ENCODE results near the gene SUGP2. TPM values are rescaled to one million over a fixed set of nuclear protein-coding genes. Genes with fewer than 3 reads are reported as not detected.

The SUGP2 gene
- total RNA-seq, 1 donor from 2014 or later, result 26.1 TPM

DNA sequence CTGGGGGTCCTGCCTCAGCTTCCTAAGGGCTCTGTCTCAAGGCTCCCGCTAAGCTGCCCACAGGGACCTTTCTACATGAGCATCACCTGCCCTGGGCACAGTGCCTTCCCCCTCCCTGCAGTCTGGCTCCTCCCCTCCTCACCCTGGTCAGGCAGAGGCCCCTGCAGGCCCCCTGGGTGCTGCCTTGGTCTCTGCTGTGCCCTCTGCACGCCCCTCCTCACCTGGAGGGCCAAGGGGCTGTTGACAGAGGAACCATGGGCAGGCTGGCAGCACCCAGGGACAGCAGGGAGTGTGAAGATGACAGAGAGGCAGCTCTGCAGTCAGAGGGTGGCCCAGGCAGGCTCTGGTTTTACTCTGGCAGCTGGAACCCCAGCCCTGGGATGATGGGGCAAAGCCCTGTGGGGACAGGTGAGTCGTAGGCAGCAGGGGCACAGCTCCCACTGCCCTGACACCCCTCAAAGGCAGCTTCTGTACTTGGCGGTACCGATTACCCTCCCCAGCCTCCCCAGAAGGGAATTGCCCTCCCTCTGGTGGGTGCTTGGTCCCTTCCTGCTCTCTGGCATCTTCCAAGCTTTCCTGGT lies 43.1 kb downstream of the SUGP2 start:
- peak; percentile 19 for ATAC-seq

DNA sequence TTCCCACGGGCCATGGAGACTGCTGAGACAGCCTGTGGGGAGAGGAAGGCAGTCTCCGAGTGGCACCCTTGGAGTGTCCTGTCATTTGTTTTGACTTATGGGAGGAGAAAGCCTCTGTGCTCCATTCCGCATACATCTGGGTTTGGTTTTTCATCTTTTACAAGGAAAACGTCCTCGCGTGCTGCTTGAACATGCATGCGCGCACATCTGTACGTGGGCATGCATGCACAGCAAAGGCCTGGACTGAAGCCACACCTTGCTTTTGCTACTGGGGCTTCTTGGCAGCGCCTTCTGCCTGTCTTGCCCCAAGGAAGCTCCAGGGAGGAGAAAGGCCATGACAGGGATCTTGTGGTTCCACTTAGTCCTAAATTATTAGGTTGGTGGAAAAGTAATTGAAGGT lies 44.0 kb downstream of the SUGP2 start:
- no peak for ATAC-seq

DNA sequence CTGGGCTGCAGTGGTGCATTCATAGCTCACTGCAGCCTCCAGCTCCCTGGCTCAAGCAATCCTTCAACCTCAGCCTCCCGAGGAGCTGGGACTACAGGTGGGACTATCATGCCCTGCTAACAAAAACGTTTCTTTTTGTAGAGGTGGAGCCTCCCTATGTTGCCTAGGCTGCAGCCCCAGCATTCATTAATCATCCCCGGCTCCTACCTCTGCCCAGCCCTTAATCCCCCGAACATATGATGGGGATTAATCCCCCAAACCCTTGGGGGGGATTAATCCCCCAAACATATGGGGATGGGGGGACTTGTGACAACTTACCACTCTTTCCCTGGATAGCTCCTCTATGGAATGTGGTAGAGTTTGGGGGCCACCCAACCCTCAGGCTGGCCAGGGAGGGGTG lies 45.9 kb downstream of the SUGP2 start:
- ATAC-seq, result no peak

DNA sequence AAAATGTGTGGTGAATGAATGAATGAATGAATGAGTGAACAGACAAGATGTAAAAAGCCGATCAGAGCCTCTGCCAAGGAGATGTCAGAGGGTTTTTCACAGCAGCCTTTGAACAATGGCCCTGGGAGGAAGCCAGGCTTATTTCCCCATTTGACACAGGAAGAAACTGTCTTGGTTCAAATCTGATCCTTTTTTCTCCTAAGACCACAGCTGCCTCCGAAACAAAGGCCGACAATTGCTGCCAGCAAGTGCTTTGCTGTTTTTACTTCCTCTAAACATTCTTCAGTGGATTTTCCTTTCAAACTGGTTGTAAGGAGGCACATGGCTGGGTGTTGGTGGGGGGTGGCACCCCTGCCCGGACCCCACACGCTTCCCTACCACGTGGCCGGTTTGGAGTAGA lies 48.1 kb downstream of the SUGP2 start:
- ATAC-seq, result peak; percentile 23

DNA sequence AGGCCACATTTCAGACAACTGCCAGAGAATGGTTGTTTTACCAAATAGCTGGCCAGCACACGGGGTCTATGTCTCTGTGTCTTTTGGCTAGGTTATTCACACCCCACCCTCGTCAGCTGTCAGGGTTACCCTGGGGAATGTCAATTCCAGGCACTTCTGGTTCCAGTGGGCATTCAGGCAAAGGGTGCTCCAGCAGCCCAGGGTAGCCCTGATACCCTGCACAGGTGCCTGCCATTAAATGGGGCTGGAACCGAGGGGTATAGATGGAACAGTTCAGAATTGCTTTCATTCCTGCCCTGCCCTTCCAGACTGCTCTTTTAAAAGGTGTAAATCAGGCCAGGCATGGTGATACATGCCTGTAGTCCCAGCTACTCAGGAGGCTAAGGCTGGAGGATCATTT lies 49.1 kb downstream of the SUGP2 start:
- no peak for ATAC-seq

DNA sequence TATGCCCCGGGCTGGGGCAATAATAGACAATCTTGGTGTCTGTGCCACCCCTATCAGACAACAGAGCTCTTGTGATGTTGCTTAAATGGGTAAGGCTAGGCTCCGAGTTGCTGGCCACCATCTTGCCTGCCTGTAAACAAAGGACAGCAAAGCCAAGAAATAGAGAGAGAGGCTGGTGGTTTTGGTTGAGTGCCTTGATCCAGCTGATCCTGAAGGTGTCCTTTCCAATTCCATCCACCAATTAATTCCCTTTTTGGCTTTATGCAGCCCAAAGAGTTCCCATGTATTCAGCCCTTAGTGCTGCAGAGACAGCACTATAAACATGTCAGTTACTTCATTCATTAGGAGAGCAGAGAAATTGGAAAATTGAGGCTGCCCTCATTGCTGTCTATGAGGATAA lies 50.6 kb downstream of the SUGP2 start:
- no peak for ATAC-seq

DNA sequence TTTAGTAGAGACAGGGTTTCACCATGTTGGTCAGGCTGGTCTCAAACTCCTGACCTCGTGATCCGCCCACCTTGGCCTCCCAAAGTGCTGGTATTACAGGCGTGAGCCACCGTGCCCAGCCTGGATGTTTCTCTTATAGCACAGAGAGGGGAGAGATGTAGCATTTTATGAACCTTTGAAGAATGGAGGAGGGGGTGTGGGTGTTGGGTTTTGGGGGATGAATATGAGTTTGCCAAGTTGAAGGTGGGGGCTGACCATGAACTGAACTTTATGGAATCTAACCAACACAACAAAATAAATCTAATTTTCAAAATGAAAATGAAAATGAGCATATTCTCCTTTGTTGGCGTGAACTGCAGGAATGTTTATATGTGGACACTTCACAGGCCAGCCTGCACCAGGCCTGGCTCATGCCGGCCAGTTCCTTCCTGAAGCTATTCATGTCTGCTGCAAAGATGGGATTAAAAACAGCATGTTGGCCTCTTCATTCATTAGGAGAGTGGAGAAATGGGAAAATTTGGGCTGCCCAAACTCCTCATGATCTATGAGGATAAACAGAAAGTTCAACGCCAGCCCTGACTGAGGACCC lies 52.8 kb downstream of the SUGP2 start:
- no peak for ATAC-seq

DNA sequence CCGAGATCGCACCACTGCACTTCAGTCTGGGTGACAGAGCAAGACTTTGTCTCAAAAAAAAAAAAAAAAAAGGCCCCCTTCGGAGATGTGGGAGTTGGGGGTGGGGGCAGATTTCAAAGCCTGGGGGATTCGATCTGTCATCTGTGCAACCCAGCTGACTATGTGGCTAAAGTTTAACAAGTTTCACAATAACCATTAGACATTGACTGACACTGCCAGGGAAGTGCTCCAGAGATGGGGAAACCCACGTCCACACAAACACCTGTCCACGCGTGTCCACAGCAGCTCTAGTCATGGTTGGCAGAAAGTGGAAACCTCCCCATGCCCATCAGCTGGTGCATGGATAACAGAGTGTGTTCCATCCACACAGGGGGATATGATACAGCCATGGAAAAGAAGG lies 54.7 kb downstream of the SUGP2 start:
- no peak for ATAC-seq

DNA sequence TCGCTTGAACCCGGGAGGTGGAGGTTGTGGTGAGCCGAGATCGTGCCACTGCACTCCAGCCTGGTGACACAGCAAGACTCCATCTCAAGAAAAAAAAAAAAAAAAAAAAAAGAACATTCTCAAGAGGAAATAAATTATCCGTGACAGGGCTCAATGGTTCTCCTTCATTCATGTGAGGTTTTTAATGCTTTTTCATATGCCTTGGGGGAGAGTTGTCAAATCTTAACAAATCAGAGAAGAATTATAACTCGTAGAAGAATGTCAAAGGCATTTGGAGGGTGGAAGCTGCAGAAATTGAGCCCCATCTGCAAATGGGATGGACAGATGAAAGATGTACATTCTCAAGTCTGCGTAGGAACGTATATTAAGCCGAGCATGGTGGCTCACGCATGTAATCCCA lies 57.4 kb downstream of the SUGP2 start:
- no peak for ATAC-seq

DNA sequence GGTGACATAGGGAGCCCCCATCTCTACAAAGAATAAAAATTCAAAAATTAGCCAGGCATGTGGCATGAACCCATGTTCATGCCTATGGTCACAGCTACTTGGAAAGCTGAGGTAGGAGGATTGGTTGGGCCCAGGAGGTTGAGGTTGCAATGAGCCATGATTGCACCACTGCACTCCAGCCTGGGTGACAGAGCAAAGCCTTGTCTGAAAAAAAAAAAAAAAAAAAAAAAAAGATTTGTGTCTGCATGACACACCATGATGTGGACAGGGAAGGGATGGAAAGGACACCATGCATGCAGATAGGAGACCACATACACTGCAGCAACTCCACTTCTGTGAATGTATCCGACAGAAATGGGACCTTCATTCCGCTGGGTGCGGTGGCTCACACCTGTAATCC lies 58.3 kb downstream of the SUGP2 start:
- ATAC-seq, result peak; percentile 49

DNA sequence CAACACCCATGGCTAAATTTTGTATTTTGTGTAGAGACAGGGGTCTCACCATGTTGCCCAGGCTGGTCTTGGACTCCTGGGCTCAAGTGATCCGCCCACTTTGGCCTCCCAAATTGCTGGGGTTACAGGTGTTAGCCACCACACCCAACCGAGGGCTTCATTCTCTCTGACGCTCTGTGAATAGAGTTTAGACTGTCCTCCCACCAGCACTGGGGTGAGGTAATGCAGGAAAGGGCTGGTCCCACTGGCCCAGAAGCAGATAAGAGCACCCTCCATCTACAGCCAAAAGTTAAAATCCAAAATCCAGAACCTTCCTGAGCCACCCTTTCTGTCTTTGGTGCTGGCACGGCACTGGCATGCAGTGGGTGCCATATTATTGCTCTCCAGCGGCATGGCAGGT lies 60.5 kb downstream of the SUGP2 start:
- no peak for ATAC-seq

DNA sequence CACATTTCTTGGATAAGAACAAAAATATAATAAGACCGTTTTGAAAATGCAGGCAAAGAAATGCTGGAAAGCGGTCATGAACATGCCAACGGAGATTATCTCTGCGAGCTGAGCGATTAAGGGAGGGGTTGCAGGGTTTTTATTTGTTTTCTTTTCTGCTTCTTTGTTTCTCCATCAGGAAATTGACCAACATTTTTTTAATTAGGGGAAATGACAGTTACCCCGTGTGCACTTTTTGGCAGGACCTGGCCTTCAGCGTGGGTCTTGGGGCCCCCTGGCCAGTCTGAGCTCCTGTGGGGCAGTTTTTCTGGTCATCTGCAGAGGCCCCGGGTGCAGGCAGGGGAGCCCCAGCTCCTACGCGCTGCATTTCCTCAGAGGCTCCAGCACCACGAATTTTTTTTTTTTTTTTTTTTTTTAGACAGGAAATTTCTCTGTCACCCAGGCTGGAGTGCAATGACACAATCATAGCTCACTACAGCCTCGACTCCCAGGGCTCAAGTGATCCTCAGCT lies 61.0 kb downstream of the SUGP2 start:
- no peak for ATAC-seq

DNA sequence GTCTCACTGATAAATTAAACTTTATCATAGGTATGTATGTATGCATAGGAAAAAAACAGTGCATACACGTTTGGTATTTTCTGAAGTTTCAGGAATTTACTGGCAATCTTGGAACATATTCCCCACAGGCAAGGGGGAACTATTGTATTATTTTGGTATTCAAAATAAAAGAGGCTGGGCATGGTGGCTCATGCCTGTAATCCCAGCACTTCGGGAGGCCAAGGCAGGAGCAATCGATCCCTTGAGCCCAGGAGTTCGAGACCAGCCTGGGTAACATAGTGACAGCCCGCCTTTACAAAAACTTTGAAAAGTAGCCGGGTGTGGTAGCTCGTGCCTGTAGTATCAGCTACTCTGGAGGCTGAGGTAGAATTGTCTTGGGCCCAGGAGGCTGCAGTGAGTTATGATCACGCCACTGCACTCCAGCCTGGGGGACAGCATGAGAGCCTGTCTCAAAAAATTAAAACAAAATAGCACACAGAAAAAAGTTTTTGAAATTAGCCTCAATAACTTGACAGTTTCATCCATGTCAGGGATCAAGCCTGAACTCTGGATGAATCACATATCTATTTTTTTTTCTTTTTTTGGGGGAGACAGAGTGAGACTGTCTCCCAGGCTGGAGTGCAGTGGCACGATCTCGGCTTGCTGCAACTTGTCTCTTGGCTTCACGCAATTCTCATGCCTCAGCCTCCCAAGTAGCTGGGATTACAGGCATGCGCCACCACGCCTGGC lies 63.2 kb downstream of the SUGP2 start:
- ATAC-seq, result peak; percentile 3

DNA sequence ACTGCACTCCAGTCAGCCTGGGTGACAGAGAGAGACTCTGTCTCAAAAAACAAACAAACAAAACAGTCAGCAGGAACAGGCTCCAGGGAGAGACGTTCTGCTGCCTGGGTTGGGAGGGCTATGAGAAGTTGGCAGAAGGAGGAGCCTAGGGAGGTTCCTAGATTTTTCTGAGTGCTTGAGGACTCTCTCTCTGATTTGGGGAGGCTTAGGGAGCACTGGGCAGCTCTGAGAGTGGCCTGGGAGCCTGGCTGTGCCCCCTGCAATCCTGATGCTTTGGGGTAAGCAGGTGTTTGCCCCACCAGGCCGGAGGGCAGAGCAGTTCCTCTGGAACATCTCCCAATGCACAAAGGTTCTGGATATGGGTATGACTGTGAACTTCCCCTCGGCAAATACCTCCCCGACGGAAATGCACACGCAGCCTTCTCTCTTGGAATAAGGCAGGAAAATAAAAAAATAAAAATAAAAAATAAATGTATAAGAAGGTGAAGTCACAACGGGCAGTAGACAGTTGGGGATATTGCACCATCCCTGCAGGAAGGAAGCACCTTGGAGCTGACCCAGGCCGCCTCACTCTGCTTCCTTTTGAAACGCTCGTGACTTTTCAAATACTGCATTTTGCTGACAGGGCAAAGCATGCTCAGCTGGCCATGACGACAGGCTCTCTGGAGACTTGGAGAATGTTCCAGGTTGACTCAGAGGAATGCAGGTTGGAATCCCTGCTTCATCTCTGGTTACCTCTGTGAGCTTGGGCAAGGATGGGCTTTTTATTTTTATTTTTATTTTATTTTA lies 65.8 kb downstream of the SUGP2 start:
- ATAC-seq, result peak; percentile 84

DNA sequence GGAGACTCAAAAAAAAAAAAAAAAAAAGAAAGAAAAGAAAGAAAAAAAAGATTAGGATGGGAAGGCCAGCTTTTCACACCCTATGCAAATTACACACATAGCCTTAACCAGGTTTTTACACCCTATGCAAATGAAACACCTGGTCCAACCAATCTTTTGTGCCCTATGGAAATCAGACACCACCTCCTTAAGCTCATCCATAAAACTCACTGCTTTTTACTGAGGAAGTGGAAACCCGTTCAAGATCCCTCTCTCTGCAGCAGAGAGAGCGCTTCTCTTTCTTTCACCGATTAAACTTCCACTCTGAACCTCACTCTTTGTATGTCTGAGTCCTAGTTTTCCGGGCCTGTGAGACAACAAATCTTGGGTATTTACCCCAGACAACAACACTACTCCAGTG lies 67.0 kb downstream of the SUGP2 start:
- ATAC-seq, result no peak

DNA sequence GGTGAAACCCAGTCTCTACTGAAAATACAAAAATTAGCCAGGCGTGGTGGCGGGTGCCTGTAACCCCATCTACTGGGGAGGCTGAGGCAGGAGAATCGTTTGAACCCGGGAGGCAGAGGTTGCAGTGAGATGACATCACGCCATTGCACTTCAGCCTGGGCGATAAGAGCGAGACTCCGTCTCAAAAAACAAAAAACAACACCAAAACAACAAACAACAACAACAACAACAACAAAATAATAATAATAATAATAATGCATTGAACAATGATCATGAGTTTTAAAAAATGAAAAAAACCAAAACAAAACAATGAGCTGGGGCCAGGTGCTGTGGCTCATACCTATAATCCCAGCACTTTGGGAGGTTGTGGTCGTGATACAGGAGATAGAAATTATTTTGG lies 69.2 kb downstream of the SUGP2 start:
- no peak for ATAC-seq

DNA sequence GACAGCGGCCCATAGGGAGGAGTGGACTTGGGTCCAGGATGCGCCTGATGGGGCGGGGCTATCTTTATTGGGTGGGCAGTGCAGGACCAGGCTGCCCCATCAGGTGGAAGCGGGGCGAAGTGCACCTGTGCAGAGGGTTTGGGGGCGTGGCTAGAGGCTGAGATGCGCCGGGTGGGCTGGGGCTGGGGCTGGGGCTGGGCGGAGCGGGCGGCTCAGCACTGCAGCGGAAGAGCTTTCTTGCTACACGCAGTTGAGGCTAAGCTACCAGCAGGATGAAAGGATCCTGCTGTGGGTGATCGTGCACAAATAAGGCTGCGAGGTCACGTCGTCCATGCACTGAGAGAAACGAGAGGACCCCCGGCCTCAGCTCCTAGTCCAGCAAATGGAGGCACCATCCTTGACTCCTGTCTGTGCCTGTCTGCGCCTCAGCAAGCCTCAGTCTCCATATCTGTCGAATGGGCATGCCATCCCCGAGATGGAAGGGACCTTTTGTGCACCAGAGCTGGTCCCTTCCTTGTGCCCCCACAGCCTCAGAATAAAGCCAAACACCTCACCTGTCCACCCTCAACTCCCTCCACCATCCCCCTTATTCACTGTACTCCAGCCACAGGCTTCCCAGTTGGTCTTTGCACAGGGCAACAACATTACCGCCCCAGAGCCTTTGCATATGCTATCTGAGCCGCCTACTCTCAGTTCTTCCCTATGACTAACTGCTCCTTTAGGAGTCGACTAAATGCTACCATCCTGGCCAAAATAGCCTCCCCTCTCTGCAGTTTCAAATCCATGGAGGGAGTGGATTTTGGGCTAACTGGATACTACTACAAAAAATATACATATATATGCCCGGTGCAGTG lies 71.3 kb downstream of the SUGP2 start:
- peak; percentile 22 for ATAC-seq

DNA sequence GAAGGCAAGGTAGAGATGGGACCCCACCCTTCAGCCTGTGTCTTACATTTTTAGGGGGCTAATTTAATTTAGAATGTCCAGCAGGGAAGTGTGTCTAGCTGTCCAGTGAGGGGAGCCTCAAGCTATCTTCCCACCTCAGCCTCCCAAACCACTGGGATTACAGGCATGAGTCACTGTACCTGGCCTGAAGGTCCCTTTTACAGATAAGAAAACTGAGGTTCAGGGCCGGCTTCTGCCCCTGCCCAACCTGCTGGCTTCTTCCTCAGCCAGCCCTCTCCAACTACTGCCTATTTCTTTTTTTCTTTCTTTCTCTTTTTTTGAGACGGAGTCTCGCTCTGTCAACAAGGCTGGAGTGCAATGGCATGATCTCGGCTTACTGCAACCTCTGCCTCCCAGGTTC lies 72.9 kb downstream of the SUGP2 start:
- ATAC-seq, result no peak

DNA sequence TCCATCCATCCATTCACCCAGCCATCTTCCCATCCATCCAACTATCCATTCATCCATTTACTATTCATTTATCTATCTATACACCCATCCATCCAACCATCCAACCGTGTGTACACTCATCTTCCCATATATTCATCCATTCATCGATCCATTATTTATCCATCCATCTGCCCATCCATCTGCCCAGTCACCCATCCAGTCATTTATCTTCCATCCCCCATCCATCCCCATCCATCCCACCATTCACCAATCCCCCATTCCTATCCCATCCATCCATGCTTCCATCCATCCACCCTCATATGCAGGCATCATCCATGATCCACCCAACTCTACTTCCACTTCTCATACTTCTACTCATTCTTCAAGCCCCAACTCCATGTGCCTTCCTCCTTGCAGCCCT lies 78.3 kb downstream of the SUGP2 start:
- ATAC-seq, result no peak

DNA sequence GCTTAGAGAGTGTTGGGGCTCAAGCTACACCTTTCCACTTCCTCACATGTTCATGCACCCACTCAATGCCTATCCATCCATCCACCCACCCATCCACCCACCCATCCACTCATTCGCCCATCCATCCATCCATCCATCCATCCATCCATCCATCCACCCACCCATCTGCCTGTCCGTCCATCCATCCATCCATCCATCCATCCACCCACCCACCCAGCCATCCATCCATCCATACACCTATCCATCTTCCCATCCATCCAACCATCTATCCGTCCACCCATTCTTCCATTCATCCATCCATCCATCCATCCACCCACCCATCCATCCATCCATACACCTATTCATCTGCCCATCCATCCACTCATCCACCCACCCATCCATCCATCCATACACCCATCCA lies 79.2 kb downstream of the SUGP2 start:
- no peak for ATAC-seq

DNA sequence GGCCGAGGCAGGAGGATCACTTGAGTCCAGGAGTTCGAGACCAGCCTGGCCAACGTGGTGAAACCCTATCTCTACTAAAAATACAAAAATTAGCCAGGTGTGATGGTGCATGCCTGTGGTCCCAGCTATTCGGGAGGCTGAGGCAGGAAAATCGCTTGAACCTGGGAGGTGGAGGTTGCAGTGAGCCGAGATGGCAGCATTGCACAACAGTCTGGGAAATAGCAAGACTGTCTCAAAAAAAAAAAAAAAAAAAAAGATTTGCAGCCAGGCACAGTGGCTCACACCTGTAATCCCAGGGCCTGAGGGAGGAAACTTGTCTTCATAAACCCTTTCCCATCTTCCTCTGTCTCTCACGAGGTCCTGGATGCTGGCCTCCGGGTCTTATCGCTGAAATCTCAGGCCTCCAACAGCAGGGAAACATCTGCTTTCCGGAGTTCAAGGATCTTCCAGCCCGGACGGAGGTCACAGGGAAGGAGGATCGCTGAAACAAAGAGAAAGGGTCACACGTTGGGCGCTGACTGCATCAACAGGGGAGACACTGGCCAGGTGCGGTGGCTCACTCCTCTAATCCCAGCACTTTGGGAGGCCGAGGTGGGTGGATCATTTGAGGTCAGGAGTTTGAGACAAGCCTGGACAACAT lies 80.8 kb downstream of the SUGP2 start:
- peak; percentile 22 for ATAC-seq

All from esophagus mucosa (tissue), 1 donor.